HG03432 (cell line): ENCODE measurements around the gene ZIC4.

Source experiments
- ATAC-seq: cut with Tn5 transposase; IDR thresholded peaks from one replicate; pipeline ENCODE4 v1.9.1; 2021; ENCODE audit warnings: mild to moderate bottlenecking, moderate library complexity; ENCODE audit not compliant: unreplicated experiment

Gene ZIC4

GRCh38 chr3:147406028-147406931 lies at the start of gene ZIC4:
ZIC4 (minus strand) TSS chr3:147406543; CDS start chr3:147402797, 3,746 bp downstream.
- no peak for ATAC-seq

- ATAC-seq: no peak
These were observed 43.3 kb upstream of the ZIC4 start for GRCh38 chr3:147449669-147450068.

GRCh38 chr3:147447224-147447623 lies 40.9 kb upstream of the ZIC4 start:
- no peak for ATAC-seq

GRCh38 chr3:147431751-147432150 lies 25.4 kb upstream of the ZIC4 start:
- no peak for ATAC-seq

- ATAC-seq: no peak
These were observed 22.4 kb upstream of the ZIC4 start for GRCh38 chr3:147428754-147429153.

- no peak for ATAC-seq
These were observed 22.0 kb upstream of the ZIC4 start for GRCh38 chr3:147428326-147428725.

GRCh38 chr3:147427746-147428145 lies 21.4 kb upstream of the ZIC4 start:
- no peak for ATAC-seq

GRCh38 chr3:147426931-147427330 lies 20.6 kb upstream of the ZIC4 start:
- no peak for ATAC-seq

- ATAC-seq: no peak
These were observed 19.1 kb upstream of the ZIC4 start for GRCh38 chr3:147425388-147425850.

GRCh38 chr3:147424581-147425387 lies 18.4 kb upstream of the ZIC4 start:
- no peak for ATAC-seq

- ATAC-seq: no peak
These were observed 17.6 kb upstream of the ZIC4 start for GRCh38 chr3:147423798-147424580.

- no peak for ATAC-seq
These were observed 17.1 kb upstream of the ZIC4 start for GRCh38 chr3:147423537-147423797.

- ATAC-seq: no peak
These were observed 16.5 kb upstream of the ZIC4 start for GRCh38 chr3:147422601-147423536.

GRCh38 chr3:147422196-147422595 lies 15.9 kb upstream of the ZIC4 start:
- ATAC-seq: no peak

GRCh38 chr3:147421184-147421912 lies 15.0 kb upstream of the ZIC4 start:
- ATAC-seq: no peak

- ATAC-seq: no peak
These were observed 14.2 kb upstream of the ZIC4 start for GRCh38 chr3:147420353-147421183.

- ATAC-seq: no peak
These were observed 13.5 kb upstream of the ZIC4 start for GRCh38 chr3:147419781-147420224.
